ENCODE measurements around the gene BSND.
A peak's percentile ranks its signal among the peaks of the same experiment; 100 is the strongest.

BSND gene

GRCh38 chr1:54950369-54951163 is 48.2 kb upstream of the BSND start (continued):
- TF ChIP-seq ZNF518A (tag by site-specific recombination; conservative IDR thresholded peaks at IDR 0.05; ENCODE audit: low read depth): 0 out of 2 replicates have a peak, but pooled peaks have one; percentile 23
- TF ChIP-seq ZNF2 (tag by site-specific recombination; IDR thresholded peaks at IDR 0.05): 0 out of 2 replicates have a peak, but pooled peaks have one; percentile 35
- TF ChIP-seq ZNF341 (tag by site-specific recombination; IDR thresholded peaks at IDR 0.05; ENCODE audit: low read depth): peak; percentile 45; the same call in 1 of the 2 replicates
- peak; percentile 61 for TF ChIP-seq ZNF335 (tag by site-specific recombination; conservative IDR thresholded peaks at IDR 0.05)
- TF ChIP-seq GLIS1 (tag by site-specific recombination; IDR thresholded peaks at IDR 0.05): no peak
- peak; percentile 81 for TF ChIP-seq ZNF654 (tag by site-specific recombination; IDR thresholded peaks at IDR 0.05; ENCODE audit: low read depth)

- no peaks in the 10 kb centered on the region for H3K4me1 ChIP-seq (ENCODE audit: control insufficient read depth, insufficient read depth, low read length)
- no peak overlapping the region for H3K4me3 ChIP-seq (ENCODE audit: low read depth, low read length)
- no peak overlapping the region for H3K27ac ChIP-seq (ENCODE audit: extremely low read depth, low read depth, low read length)
- POLR2A ChIA-PET: no interaction called here
- H3K36me3 ChIP-seq (ENCODE audit: control insufficient read depth in 2 of 2, insufficient read depth in 1 of 2, low read length in 2 of 2): no peaks in the 10 kb centered on the region
- TF ChIP-seq HIC1 (tag by site-specific recombination; IDR thresholded peaks at IDR 0.05) (no peak), KLF1 (tag by site-specific recombination; IDR thresholded peaks at IDR 0.05) (no peak), ZFHX2 (tag by site-specific recombination; conservative IDR thresholded peaks at IDR 0.05) (no peak), ZFP41 (tag by site-specific recombination; IDR thresholded peaks at IDR 0.05; ENCODE audit: borderline replicate concordance) (no peak), REPIN1 (tag by site-specific recombination; IDR thresholded peaks at IDR 0.05; ENCODE audit: low read depth) (no peak), ZNF629 (tag by site-specific recombination; IDR thresholded peaks at IDR 0.05) (no peak), ZNF658 (tag by site-specific recombination; IDR thresholded peaks at IDR 0.05) (no peak), GLI4 (tag by site-specific recombination; IDR thresholded peaks at IDR 0.05) (no peak), ZXDB (tag by site-specific recombination; IDR thresholded peaks at IDR 0.05) (no peak), TCF7L2 (IDR thresholded peaks at IDR 0.05; ENCODE audit: borderline replicate concordance, low read depth, low read length) (no peak), BCL11A (tag by site-specific recombination; IDR thresholded peaks at IDR 0.05; ENCODE audit: low read depth) (no peak), SP7 (tag by site-specific recombination; IDR thresholded peaks at IDR 0.05) (no peak), ZNF76 (tag by site-specific recombination; IDR thresholded peaks at IDR 0.05; ENCODE audit: borderline replicate concordance, low read depth) (no peak), ZNF549 (tag by site-specific recombination; IDR thresholded peaks at IDR 0.05) (no peak), HOXA7 (CRISPR knock-in tag; IDR thresholded peaks at IDR 0.05; ENCODE audit: borderline replicate concordance) (no peak), ZNF510 (tag by site-specific recombination; IDR thresholded peaks at IDR 0.05; ENCODE audit: insufficient replicate concordance) (no peak), ZNF561 (tag by site-specific recombination; IDR thresholded peaks at IDR 0.05; ENCODE audit: borderline replicate concordance) (no peak), ZNF747 (tag by site-specific recombination; IDR thresholded peaks at IDR 0.05) (no peak), BCL6B (tag by site-specific recombination; IDR thresholded peaks at IDR 0.05) (no peak)
- H3K9me3 ChIP-seq (ENCODE audit: control insufficient read depth, insufficient read depth, low read depth, low read length): no peaks in the 10 kb centered on the region
- CTCF ChIA-PET: interaction anchor here (0.6 to 8.3 kb wide), 11 partner anchors 12 to 1406 kb away, joined by 3 to 172 read pairs (median 5); partner anchors contain the start of gene BSND
Observed at GRCh38 chr1:54951810-54952226, 46.9 kb upstream of the BSND start.

All from HEK293 (cell line).